Esophagus muscularis mucosa (tissue), 4 donors: ENCODE measurements around the gene TMEM88.

Experiments used
- EP300 ChIP-seq: sonication (generic); formaldehyde crosslinking; IDR thresholded peaks from one replicate; pipeline ENCODE4 v1.6.1; 2017; ENCODE audit warnings: antibody characterized with exemption
- POLR2AphosphoS5 ChIP-seq, 2 donors: sonication (generic); formaldehyde crosslinking; IDR thresholded peaks; one replicate each; pipeline ENCODE4 v1.6.1; 2017; ENCODE audit warnings: antibody characterized with exemption in 2 of 2
- TF ChIP-seq, protein P1 (sequence below), 3 experiments: fragments of 200-600 bp in 2 of 3; fragments of 450-650 bp in 1 of 3; sonication (generic) in 2 of 3; IDR thresholded peaks; one replicate each; pipeline ENCODE4 v1.5.1; 2017 to 2019; ENCODE audit warnings: antibody characterized with exemption in 3 of 3, mild to moderate bottlenecking in 2 of 3, moderate library complexity in 1 of 3

DNA sequence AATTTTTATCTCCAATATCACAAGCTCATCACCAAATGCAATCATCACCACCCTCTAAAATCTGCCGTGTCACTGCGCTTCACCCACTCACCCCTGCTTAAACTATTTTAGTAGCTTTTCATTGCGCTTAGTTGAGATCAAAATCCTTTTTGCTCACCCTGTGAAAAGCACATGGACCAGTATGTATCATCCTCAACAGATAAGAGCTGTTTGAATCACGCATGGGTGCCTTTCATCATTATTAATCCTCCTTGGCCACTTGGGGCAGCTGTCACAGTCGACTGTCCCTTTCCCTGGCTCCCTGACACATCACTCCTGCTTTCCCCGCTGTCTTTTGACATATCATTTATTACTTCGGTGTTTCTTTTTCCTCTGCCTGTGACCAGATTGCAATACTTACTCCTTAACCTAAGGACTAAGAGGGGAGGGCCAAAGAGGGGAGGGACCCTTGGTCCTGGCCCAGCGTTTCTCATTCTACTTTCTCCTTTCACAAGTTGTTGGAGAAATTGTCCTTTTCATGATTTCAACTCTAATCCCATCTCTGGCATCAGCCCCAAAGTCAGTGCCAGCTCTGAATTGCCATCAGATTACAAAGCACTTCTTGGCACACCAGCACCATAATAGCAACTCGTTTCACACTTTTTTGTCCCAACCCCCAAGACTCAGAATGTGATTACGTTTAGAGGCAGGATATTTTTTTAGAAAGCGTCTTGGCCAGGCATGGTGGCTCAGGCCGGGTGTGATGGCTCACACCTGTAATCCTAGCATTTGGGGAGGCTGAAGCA is 29.5 kb upstream of the TMEM88 start:
- no peak for TF ChIP-seq POLR2AphosphoS5 (IDR thresholded peaks at IDR 0.05)
- TF ChIP-seq, protein P1, sequence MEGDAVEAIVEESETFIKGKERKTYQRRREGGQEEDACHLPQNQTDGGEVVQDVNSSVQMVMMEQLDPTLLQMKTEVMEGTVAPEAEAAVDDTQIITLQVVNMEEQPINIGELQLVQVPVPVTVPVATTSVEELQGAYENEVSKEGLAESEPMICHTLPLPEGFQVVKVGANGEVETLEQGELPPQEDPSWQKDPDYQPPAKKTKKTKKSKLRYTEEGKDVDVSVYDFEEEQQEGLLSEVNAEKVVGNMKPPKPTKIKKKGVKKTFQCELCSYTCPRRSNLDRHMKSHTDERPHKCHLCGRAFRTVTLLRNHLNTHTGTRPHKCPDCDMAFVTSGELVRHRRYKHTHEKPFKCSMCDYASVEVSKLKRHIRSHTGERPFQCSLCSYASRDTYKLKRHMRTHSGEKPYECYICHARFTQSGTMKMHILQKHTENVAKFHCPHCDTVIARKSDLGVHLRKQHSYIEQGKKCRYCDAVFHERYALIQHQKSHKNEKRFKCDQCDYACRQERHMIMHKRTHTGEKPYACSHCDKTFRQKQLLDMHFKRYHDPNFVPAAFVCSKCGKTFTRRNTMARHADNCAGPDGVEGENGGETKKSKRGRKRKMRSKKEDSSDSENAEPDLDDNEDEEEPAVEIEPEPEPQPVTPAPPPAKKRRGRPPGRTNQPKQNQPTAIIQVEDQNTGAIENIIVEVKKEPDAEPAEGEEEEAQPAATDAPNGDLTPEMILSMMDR (IDR thresholded peaks at IDR 0.05): no peak
- no peak for TF ChIP-seq EP300
